Measurements from ENCODE around the gene MIOS. TPM values are rescaled to one million over a fixed set of nuclear protein-coding genes. Genes with fewer than 3 reads are reported as not detected.
"Not testable (repeated sequence)": the region's sequence is repeated elsewhere in the genome, so short reads cannot be mapped to it uniquely, and the experiment has no call there.

Gene MIOS
- total RNA-seq, 4 donors from 2014 or later = 37.2 to 48.7 (median 42.6) TPM

DNA sequence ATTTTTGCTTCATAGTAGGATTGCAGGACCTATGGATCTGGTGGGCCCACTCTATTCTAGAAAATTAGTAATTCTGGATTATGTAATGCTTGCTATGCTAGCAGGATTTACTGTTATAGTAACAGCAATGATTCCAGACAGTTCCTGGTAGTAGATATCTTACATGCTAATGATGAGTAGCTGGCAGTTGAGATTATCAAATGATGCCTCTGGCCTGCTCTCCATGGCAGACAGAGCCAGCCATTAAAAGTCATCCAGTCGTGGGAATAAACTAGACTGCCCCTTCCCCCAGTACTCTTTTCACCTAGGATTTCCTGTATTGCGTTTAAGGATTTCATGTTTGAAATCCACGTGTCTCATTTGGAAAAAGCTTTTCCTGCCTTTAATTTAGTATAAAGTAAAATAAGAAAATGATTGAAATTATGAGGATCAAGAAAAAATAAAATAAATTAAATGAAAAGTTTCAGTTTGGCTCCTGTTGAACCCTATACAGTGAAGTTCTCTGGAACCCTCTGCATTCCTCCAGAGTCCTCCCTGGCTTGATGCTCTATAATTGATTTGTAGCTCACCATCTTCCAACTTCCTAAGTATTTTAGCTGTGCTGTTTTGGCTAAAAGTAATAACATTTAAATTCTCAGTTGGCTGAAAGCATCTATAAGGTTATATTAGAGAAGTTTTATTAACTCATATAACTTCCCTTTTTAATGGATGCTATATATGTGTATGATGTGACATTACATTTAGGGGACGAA, 88.5 kb downstream of the MIOS start:
- Histone ChIP-seq H3K27me3 (no peaks in the 10 kb centered on the region), H3K36me3 (no peaks in the 10 kb centered on the region), H3K4me1 (no peaks in the 10 kb centered on the region), H3K9me3 (no peaks in the 10 kb centered on the region), H3K4me3 (replicated peaks in 1 of 3) (no peak overlapping the region), H3K27ac (no peak overlapping the region)
- WGBS, 2 donors = 73 to 79% methylated on average over 4 of the region's 4 CpGs
- TF ChIP-seq, protein P1, sequence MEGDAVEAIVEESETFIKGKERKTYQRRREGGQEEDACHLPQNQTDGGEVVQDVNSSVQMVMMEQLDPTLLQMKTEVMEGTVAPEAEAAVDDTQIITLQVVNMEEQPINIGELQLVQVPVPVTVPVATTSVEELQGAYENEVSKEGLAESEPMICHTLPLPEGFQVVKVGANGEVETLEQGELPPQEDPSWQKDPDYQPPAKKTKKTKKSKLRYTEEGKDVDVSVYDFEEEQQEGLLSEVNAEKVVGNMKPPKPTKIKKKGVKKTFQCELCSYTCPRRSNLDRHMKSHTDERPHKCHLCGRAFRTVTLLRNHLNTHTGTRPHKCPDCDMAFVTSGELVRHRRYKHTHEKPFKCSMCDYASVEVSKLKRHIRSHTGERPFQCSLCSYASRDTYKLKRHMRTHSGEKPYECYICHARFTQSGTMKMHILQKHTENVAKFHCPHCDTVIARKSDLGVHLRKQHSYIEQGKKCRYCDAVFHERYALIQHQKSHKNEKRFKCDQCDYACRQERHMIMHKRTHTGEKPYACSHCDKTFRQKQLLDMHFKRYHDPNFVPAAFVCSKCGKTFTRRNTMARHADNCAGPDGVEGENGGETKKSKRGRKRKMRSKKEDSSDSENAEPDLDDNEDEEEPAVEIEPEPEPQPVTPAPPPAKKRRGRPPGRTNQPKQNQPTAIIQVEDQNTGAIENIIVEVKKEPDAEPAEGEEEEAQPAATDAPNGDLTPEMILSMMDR (IDR thresholded peaks at IDR 0.05) = no peak
- DNase-seq = no peak
- intact Hi-C loops (cut with DNase I) = loop anchor here (10.0 kb wide), 1 partner anchor 540 kb away; no protein-coding TSS in a partner anchor

DNA sequence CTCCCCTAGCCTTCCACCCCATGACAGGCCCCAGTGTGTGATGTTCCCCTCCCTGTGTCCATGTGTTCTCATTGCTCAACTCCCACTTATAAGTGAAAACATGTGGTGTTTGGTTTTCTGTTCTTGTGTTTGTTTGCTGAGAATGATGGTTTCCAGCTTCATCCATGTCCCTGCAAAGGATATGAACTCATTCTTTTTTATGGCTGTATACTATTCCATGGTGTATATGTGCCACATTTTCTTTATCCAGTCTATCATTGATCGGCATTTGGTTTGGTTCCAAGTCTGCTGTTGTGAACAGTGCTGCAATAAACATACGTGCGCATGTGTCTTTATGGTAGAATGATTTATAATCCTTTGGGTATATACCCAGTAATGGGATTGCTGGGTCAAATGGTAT, 89.8 kb downstream of the MIOS start:
- not testable (repeated sequence) for H3K4me3 ChIP-seq (replicated peaks in 1 of 3); H3K9me3 ChIP-seq; H3K27ac ChIP-seq; DNase-seq; H3K27me3 ChIP-seq; H3K36me3 ChIP-seq; H3K4me1 ChIP-seq
- 99% methylated on average over 3 of the region's 3 CpGs for WGBS, 2 donors
- intact Hi-C loops (cut with DNase I) = loop anchor here (10.0 kb wide), 1 partner anchor 538 kb away; no protein-coding TSS in a partner anchor

Other genes with a start within 250 kb of the MIOS start
- 1 to 10 TPM in 2 of 4 donors, under 1 TPM in 2; 0.54 to 1.9 (median 0.97) TPM for gene COL28A1, start 31.0 kb upstream of the MIOS start, total RNA-seq
- 10 to 100 TPM; 39.4 to 46.4 (median 44.0) TPM for gene UMAD1, start 73.9 kb downstream of the MIOS start, total RNA-seq
- gene RPA3, start 151.7 kb downstream of the MIOS start, total RNA-seq = 10 to 100 TPM; 21.9 to 39.1 (median 31.3) TPM

Measured in thyroid gland (tissue), 4 donors.